Karpas-422 (cell line): Measurements from ENCODE around the gene RITA1. TPM values are rescaled to one million over a fixed set of nuclear protein-coding genes. Genes with fewer than 3 reads are reported as not detected.
A peak's percentile ranks its signal among the peaks of the same experiment; 100 is the strongest.

ENCODE experiments used
- DNase-seq: peaks from one replicate; pipeline ENCODE4 v3.0.0-alpha.2; 2015
- H2AFZ ChIP-seq: fragments of 200-600 bp; sonication (generic); 2 replicates; pipeline ENCODE4 v1.6.1; 2014; ENCODE audit warnings: antibody characterized with exemption, low read length, mixed read lengths
- H3K27ac ChIP-seq: fragments of 200-600 bp; sonication (generic); 2 replicates; pipeline ENCODE4 v1.5.1; 2014; ENCODE audit warnings: mild to moderate bottlenecking, low read length, moderate library complexity
- H3K27me3 ChIP-seq: fragments of 200-600 bp; sonication (generic); 2 replicates; pipeline ENCODE4 v1.6.1; 2014; ENCODE audit warnings: low read length, mixed read lengths
- H3K36me3 ChIP-seq: fragments of 200-600 bp; sonication (generic); 2 replicates; pipeline ENCODE4 v1.6.1; 2014; ENCODE audit warnings: low read length, mixed read lengths; ENCODE audit not compliant: insufficient read depth
- H3K4me1 ChIP-seq: fragments of 200-600 bp; sonication (generic); 2 replicates; pipeline ENCODE4 v1.6.1; 2014; ENCODE audit warnings: mild to moderate bottlenecking, low read length, mixed read lengths
- H3K4me2 ChIP-seq: fragments of 200-600 bp; sonication (generic); 2 replicates; pipeline ENCODE4 v1.6.1; 2014; ENCODE audit warnings: low read length, low read depth, mild to moderate bottlenecking; ENCODE audit not compliant: poor library complexity, severe bottlenecking
- H3K4me3 ChIP-seq: fragments of 200-600 bp; sonication (generic); 2 replicates; pipeline ENCODE4 v1.5.1; 2014; ENCODE audit warnings: mild to moderate bottlenecking, antibody characterized with exemption, low read length, mixed read lengths
- H3K79me2 ChIP-seq: fragments of 200-600 bp; sonication (generic); 2 replicates; pipeline ENCODE4 v1.6.1; 2014; ENCODE audit warnings: mild to moderate bottlenecking, low read length, mixed read lengths
- H3K9ac ChIP-seq: fragments of 200-600 bp; sonication (generic); 2 replicates; pipeline ENCODE4 v1.6.0; 2014; ENCODE audit warnings: low read length
- H3K9me2 ChIP-seq: fragments of 200-600 bp; sonication (generic), shearing (Covaris generic); replicated peaks from 2 replicates; pipeline ENCODE4 v1.6.0; 2014; ENCODE audit warnings: mild to moderate bottlenecking, low read length, moderate library complexity; ENCODE audit not compliant: insufficient read depth
- H3K9me3 ChIP-seq: fragments of 300-700, 200-600 bp; sonication (generic); 2 replicates; pipeline ENCODE4 v1.6.1; 2014; ENCODE audit warnings: low read length, mixed read lengths
- H4K20me1 ChIP-seq: fragments of 200-600 bp; sonication (generic); 2 replicates; pipeline ENCODE4 v1.6.1; 2014; ENCODE audit warnings: mild to moderate bottlenecking, antibody characterized with exemption, low read length, low read depth; ENCODE audit not compliant: insufficient read depth
- total RNA-seq: library from RNA; depleted of rRNA; stranded (reverse); fragments of >200 nt; shearing (Covaris generic); gene quantifications from 2 replicates; pipeline ENCODE4 v1.2.3, GENCODE V29; 2014; ENCODE audit warnings: low replicate concordance

The RITA1 gene
- total RNA-seq, 1 experiment from 2014 or later = 34.3 TPM

DNA sequence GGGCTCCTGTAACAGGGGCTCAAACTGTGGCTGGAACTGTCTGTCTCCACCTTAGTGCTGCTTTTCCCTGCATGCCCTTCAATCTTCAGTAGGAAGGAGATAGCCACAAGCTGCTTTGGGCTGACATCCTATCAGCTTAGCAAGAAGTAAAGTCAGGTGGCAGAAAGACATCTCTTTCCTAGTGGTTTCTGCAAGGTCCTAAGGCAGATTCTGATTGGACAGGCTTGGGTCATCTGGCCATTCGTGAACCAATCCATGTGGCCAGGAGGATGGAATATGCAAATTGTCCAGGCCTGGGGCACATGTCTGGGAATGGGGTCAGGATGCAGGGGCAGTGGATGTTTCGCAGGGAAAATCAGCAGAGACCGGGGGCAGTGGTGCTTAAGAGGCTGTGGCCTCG is 5.2 kb downstream of the RITA1 start:
- H3K36me3 ChIP-seq = peaks cover 12% of the 10 kb centered on the region
- H2AFZ ChIP-seq = no peak overlapping the region
- no peak overlapping the region for H3K4me2 ChIP-seq
- H3K27me3 ChIP-seq = no peaks in the 10 kb centered on the region
- no peaks in the 10 kb centered on the region for H3K9me3 ChIP-seq
- H3K79me2 ChIP-seq = peaks cover 21% of the 10 kb centered on the region
- peak; percentile 66 for DNase-seq
- no peak overlapping the region for H3K4me3 ChIP-seq
- no peak overlapping the region for H3K27ac ChIP-seq
- no peaks in the 10 kb centered on the region for H3K9me2 ChIP-seq
- no peaks in the 10 kb centered on the region for H4K20me1 ChIP-seq
- no peak overlapping the region for H3K9ac ChIP-seq
- H3K4me1 ChIP-seq = peaks cover 20% of the 10 kb centered on the region

DNA sequence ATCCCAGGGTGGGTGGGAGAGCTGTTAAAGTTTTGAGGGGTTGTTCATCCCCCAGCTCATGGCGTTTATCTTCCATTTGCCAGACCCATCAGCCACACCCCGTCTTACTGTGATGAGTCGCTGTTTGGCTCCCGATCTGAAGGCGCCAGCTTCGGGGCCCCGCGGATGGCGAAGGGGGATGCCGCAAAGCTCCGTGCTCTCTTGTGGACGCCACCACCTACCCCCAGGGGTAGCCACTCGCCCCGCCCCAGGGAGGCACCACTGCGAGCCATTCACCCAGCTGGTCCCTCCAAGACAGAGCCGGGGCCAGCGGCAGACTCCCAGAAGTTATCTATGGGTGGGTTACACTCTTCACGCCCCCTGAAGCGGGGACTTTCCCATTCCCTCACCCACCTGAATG is 5.7 kb downstream of the RITA1 start:
- Histone ChIP-seq H3K9ac (no peak overlapping the region), H3K9me2 (no peaks in the 10 kb centered on the region), H3K79me2 (peaks cover 16% of the 10 kb centered on the region), H3K27ac (no peak overlapping the region), H3K36me3 (peaks cover 12% of the 10 kb centered on the region), H3K27me3 (no peaks in the 10 kb centered on the region), H4K20me1 (no peaks in the 10 kb centered on the region), H3K4me1 (peaks cover 15% of the 10 kb centered on the region), H3K4me2 (no peak overlapping the region), H3K4me3 (no peak overlapping the region), H2AFZ (no peak overlapping the region), H3K9me3 (no peaks in the 10 kb centered on the region)
- no peak for DNase-seq

DNA sequence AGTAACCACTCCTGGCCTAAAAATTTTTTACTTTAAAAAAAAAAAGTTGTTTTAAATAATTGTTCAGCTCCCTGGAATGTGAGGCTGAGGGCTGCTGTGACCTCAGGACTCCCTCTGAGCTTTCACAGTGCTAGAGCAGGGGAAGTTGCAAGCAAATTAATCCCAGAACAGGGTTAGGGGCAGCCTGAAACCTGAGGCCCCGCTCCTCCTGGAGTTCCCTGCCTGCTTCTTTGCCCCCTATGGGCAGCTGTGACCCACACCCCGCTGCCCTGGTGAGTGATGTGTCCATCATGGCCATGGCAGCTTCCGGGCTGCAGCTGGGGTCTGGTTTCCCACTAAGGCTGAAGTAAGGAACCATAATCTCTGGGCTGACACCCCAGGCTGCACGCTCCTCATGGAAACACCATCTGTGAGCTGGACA is 9.5 kb downstream of the RITA1 start:
- Histone ChIP-seq H3K27ac (no peak overlapping the region), H3K27me3 (no peaks in the 10 kb centered on the region), H3K4me2 (no peak overlapping the region), H3K4me1 (no peaks in the 10 kb centered on the region), H3K36me3 (peaks cover 6% of the 10 kb centered on the region; the same call in 1 of the 2 replicates), H3K9me2 (no peaks in the 10 kb centered on the region), H4K20me1 (no peaks in the 10 kb centered on the region), H3K9me3 (no peaks in the 10 kb centered on the region), H3K79me2 (no peaks in the 10 kb centered on the region), H3K4me3 (no peak overlapping the region), H3K9ac (no peak overlapping the region), H2AFZ (no peak overlapping the region)
- DNase-seq = no peak

DNA sequence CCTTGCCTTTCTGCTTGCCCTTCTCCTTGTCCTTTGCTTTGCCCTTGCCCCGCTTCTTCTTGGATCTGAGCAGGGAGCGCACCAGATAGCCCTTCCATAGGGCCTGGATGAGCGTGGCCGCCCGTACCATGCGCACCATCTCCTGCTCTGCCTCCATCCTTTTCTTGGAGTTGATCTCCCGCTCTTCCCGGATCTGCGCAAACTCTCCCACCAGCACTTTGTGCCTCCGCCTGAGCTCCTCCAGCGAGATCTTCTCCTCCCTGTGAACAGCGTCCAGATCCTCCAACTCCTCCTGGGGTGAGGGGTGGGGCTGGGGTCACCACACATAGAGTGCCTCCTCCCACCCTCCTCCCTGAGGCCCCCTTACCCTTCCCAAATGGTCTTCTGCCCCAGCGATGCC is 10.1 kb downstream of the RITA1 start:
- no peak for DNase-seq
- Histone ChIP-seq H3K79me2 (no peaks in the 10 kb centered on the region), H3K9me3 (no peaks in the 10 kb centered on the region), H3K27ac (no peak overlapping the region), H3K4me3 (no peak overlapping the region), H3K4me1 (no peaks in the 10 kb centered on the region), H3K36me3 (peaks cover 6% of the 10 kb centered on the region; the same call in 1 of the 2 replicates), H3K27me3 (no peaks in the 10 kb centered on the region), H3K9ac (no peak overlapping the region), H2AFZ (no peak overlapping the region), H3K9me2 (no peaks in the 10 kb centered on the region), H4K20me1 (no peaks in the 10 kb centered on the region), H3K4me2 (no peak overlapping the region)

DNA sequence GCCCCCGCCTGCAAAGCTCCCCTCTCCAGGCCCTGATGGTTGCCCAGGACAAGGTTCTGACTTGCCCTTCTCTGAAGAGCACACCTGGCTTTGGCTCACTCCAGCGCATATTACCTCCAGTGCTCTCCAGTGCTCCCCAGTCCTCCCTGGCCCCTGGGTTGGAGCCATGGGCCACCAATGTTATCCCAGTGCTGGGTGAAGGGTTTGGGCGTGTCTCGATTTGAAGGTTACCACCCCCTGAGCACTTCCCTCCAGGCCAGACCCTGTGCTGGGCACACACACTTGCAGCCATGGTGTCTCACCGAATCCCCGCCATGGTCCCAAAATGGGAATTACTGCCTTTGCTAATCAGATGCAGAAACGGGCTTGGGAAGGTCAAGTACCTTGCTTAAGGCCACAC is 11.1 kb downstream of the RITA1 start:
- no peak overlapping the region for H3K9ac ChIP-seq
- H3K9me2 ChIP-seq = no peaks in the 10 kb centered on the region
- H3K79me2 ChIP-seq = no peaks in the 10 kb centered on the region
- no peak overlapping the region for H3K27ac ChIP-seq
- H3K4me3 ChIP-seq = no peak overlapping the region
- H3K4me1 ChIP-seq = no peaks in the 10 kb centered on the region
- H3K9me3 ChIP-seq = no peaks in the 10 kb centered on the region
- no peaks in the 10 kb centered on the region for H4K20me1 ChIP-seq
- H3K36me3 ChIP-seq = no peaks in the 10 kb centered on the region; the same call in 1 of the 2 replicates
- no peaks in the 10 kb centered on the region for H3K27me3 ChIP-seq
- no peak overlapping the region for H2AFZ ChIP-seq
- DNase-seq = no peak
- no peak overlapping the region for H3K4me2 ChIP-seq

DNA sequence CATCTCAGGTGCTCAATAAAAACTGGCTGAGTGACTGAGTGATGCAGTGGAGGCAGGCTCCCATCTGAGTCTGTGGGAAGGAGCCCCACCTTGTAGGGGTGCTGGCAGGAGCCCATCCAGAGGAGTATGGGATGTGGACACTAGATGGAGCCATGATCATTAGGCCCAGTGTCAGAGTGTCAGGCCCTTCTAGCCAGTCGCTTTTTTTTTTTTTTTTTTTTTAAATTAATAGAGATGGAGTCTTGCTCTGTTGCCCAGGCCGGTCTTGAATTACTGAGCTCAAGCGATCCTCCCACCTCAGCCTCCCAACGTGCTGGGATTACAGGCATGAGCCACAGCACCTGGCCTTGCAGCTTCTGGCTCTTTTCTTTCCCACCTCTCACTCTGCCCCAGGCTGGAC is 11.5 kb downstream of the RITA1 start:
- DNase-seq = peak; percentile 93
- Histone ChIP-seq H3K79me2 (no peaks in the 10 kb centered on the region), H3K9me3 (no peaks in the 10 kb centered on the region), H3K4me3 (no peak overlapping the region), H3K27me3 (no peaks in the 10 kb centered on the region), H3K9ac (no peak overlapping the region), H3K9me2 (no peaks in the 10 kb centered on the region), H3K4me1 (no peaks in the 10 kb centered on the region), H3K36me3 (no peaks in the 10 kb centered on the region; the same call in 1 of the 2 replicates), H2AFZ (no peak overlapping the region), H3K4me2 (no peak overlapping the region), H4K20me1 (no peaks in the 10 kb centered on the region), H3K27ac (0 out of 2 replicates have a peak overlapping the region, but pooled peaks have one; percentile 20)

DNA sequence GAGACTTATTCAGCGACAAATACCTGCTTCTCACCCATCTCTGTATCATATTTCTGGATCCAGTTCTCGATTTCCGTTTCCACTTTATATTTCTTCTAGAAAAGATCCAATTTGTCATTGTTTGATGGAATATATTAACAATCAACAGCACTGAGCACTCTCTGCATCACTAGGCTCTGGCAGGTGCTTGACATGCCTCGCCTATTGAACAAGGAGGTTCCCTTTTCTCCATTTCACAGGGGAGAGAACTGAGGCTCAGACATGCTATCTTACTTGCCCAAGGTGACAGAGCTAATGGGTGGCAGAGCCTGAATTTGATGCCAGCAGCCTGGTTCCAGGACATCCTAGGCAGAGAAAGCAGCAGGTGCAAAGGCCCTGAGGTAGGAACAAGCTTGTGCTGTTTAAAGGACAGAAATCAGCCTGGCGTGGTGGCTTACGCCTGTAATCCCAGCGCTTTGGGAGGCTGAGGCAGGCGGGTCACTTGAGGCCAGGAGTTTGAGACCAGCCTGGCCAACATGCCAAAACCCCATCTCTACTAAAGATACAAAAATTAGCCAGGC is 12.1 kb downstream of the RITA1 start:
- H3K9me2 ChIP-seq = no peaks in the 10 kb centered on the region
- H2AFZ ChIP-seq = no peak overlapping the region
- 0 out of 2 replicates have a peak overlapping the region, but pooled peaks have one; percentile 20 for H3K27ac ChIP-seq
- no peaks in the 10 kb centered on the region for H3K4me1 ChIP-seq
- DNase-seq = no peak
- H3K4me3 ChIP-seq = no peak overlapping the region
- H3K9me3 ChIP-seq = no peaks in the 10 kb centered on the region
- H3K79me2 ChIP-seq = no peaks in the 10 kb centered on the region
- no peaks in the 10 kb centered on the region for H3K27me3 ChIP-seq
- no peak overlapping the region for H3K4me2 ChIP-seq
- no peaks in the 10 kb centered on the region; the same call in 1 of the 2 replicates for H3K36me3 ChIP-seq
- no peaks in the 10 kb centered on the region for H4K20me1 ChIP-seq
- no peak overlapping the region for H3K9ac ChIP-seq

DNA sequence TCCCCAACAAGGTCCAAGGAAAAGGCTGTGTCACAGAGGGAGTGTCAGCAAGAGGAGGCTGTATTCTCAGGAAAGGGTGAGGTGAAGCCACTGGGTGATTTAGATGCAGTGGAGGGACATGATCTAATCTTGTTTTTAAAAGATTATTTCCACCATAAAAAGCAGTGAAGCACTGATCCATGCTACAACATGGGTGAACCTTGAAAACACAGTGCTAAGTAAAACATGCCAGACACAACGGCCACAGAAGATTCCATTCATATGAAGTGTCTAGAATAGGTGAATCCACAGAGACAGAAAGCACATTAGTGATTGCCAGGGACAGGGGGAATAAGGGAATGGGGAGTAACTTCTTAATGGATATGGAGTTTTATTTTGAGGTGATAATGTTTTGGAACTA is 12.8 kb downstream of the RITA1 start:
- Histone ChIP-seq H3K9me3 (no peaks in the 10 kb centered on the region), H2AFZ (no peak overlapping the region), H3K27ac (peak overlapping the region; percentile 57), H3K79me2 (no peaks in the 10 kb centered on the region), H3K9me2 (no peaks in the 10 kb centered on the region), H3K27me3 (no peaks in the 10 kb centered on the region), H3K4me2 (no peak overlapping the region), H3K36me3 (no peaks in the 10 kb centered on the region), H4K20me1 (no peaks in the 10 kb centered on the region), H3K9ac (no peak overlapping the region), H3K4me1 (no peaks in the 10 kb centered on the region), H3K4me3 (no peak overlapping the region)
- no peak for DNase-seq
